DMS153 treated with DMSO at 0.1 percent for 48 hours (cell line): Measurements from ENCODE around the gene BASP1.
"Not testable (repeated sequence)": the region's sequence is repeated elsewhere in the genome, so short reads cannot be mapped to it uniquely, and the experiment has no call there.

Source experiments
- DNase-seq: peaks from one replicate; lab custom pipeline; 2025; ENCODE audit not compliant: unreplicated experiment; lab: John Stamatoyannopoulos, UW

Gene BASP1

GRCh38 chr5:17252543-17252942 is 35.1 kb downstream of the BASP1 start:
- DNase-seq: no peak

DNA sequence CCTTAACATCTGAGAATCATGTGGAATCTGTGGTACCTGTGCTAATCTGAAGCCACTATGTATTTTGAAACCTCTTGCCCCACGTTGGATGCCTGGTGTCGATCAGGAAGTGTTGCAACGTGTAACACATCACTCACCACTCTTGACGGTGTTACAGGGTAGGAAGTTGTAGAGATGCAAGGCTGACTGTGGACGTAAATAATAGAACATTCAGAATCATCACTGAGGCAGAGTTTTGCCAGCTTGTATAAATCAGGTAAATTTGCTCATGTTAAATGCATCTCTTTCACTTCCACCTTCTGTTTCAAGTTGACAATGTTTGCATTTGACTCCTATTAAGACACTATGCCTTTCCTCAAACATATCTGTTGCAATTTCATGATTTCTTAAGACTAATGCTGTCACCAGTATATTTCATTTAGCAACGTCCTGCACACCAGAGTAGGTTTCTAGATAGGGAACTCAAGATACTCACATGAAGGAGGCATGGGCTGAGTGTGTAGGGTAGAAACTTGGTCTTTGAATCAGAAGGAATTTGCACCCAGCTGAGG is 38.1 kb downstream of the BASP1 start:
- DNase-seq: no peak

DNA sequence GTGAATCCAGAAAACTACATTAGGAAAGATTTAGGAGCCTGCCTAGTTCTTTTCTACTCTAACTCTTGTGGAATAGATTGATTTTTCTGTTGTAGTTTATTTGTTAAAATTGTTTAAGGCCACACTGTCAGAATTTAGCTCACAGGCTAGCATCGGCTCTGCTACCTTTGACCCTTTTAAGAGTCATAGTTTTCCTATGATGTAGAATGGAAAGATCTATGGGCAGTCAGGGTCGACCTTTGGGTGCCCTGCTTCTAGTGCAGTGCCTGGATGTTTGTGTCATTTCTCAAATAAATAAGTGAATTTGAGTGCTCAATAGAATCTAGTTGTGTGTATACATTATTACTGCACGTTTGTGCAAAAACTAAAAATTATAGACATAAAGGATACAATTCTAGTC is 38.7 kb downstream of the BASP1 start:
- no peak for DNase-seq

DNA sequence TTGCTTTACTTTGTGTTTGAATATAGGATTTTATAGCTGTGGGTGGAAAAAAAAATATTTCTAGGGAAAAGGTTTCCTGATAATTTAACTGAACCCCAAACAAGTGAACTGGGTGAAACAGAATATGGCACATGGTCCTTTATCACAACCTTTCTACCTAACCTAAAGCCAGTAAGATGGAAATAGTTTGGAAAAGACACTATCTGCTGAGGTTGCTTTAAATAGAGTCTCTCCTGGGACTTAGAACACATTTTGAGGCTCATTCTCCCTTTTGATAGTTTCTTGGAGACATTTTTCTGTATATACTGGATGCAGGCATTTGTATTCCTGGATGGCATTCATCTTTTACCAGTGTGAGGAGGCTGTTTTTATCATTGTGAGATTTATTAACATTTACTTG is 39.4 kb downstream of the BASP1 start:
- no peak for DNase-seq

- no peak for DNase-seq
These were observed 40.4 kb downstream of the BASP1 start for GRCh38 chr5:17257705-17258273.

GRCh38 chr5:17258431-17258830 is 41.0 kb downstream of the BASP1 start:
- DNase-seq: no peak

DNA sequence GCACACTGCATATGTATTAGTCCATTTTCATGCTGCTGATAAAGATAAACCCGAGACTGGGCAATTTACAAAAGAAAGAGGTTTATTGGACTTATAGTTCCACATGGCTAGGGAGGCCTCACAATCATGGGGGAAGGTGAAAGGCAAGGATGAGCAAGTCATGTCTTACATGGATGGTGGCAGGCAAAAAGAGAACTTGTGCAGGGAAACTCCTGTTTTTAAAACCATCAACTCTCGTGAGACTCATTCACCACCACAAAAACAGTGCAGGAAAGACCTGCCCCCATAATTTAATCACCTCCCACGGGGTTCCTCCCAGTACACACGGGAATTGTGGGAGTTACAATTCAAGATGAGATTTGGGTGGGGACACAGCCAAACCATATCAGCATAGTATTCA is 41.6 kb downstream of the BASP1 start:
- DNase-seq: not testable (repeated sequence)

GRCh38 chr5:17259630-17260257 is 42.3 kb downstream of the BASP1 start:
- DNase-seq: peak; percentile 82

- DNase-seq: peak; percentile 57
These were observed 43.1 kb downstream of the BASP1 start for GRCh38 chr5:17260549-17260948.

DNA sequence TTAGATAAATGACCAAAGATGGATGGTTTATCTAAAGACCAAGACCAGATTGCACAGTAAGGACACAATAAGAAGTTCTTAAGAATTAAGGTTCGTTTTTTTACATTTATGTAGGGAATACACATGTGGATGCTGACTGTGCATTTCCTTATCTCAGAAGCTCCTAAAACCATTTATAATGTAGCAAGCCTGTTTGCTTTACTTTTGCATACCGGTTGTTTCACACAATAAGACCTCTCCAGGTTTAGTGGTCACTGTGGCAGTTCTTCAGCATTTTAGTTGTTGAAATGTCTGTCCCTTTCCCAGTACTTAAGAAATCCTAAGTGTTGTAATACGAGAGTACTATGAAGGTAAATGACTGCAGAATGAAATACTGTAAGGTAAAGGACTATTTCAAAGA is 43.6 kb downstream of the BASP1 start:
- no peak for DNase-seq

GRCh38 chr5:17265041-17265440 is 47.6 kb downstream of the BASP1 start:
- no peak for DNase-seq

DNA sequence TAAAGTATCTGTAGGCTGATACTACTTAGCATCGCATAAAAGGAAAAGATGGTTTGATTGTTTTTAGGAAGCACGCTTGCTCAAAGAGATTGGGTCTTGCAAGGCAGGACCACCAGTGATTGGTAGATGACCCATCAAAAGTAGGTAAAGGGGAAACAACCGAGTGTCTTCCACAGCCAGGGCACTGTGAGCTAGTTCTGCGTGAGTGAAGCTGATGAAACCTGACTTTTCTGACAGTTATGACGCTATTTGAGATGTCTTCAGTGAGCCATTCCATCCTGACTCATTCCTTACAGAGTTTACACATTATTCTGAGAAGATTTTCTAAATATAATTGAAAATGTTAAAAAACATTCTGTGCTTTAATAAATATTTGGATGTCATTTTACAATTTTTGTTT is 49.7 kb downstream of the BASP1 start:
- DNase-seq: no peak

- DNase-seq: no peak
These were observed 51.8 kb downstream of the BASP1 start for GRCh38 chr5:17269201-17269600.

DNA sequence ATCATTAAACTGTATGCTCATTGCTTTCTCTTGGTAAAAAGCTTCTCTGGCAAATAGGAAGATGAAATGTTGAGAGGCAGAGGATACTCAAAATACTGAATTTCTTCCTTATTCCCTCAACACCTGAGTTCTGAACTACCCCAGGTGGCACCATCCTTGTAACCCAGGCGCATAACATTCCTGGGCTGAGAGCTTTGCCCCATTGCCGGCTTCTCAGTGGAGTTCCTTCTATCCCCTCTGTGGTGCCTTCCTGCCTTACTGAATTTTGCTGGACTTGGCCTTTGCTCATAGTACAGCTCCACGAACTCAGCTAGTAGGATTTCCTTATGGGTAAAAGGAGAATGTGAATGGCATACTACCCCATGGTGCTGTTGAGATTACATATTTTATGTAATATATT is 54.7 kb downstream of the BASP1 start:
- no peak for DNase-seq

DNA sequence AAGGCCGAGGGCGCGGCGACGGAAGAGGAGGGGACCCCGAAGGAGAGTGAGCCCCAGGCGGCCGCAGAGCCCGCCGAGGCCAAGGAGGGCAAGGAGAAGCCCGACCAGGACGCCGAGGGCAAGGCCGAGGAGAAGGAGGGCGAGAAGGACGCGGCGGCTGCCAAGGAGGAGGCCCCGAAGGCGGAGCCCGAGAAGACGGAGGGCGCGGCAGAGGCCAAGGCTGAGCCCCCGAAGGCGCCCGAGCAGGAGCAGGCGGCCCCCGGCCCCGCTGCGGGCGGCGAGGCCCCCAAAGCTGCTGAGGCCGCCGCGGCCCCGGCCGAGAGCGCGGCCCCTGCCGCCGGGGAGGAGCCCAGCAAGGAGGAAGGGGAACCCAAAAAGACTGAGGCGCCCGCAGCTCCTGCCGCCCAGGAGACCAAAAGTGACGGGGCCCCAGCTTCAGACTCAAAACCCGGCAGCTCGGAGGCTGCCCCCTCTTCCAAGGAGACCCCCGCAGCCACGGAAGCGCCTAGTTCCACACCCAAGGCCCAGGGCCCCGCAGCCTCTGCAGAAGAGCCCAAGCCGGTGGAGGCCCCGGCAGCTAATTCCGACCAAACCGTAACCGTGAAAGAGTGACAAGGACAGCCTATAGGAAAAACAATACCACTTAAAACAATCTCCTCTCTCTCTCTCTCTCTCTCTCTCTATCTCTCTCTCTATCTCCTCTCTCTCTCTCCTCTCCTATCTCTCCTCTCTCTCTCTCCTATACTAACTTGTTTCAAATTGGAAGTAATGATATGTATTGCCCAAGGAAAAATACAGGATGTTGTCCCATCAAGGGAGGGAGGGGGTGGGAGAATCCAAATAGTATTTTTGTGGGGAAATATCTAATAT is 58.1 kb downstream of the BASP1 start:
- no peak for DNase-seq

DNA sequence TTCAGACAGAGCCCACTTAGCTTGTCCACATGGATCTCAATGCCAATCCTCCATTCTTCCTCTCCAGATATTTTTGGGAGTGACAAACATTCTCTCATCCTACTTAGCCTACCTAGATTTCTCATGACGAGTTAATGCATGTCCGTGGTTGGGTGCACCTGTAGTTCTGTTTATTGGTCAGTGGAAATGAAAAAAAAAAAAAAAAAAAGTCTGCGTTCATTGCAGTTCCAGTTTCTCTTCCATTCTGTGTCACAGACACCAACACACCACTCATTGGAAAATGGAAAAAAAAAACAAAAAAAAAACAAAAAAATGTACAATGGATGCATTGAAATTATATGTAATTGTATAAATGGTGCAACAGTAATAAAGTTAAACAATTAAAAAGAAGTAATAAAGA is 59.0 kb downstream of the BASP1 start:
- DNase-seq: no peak

DNA sequence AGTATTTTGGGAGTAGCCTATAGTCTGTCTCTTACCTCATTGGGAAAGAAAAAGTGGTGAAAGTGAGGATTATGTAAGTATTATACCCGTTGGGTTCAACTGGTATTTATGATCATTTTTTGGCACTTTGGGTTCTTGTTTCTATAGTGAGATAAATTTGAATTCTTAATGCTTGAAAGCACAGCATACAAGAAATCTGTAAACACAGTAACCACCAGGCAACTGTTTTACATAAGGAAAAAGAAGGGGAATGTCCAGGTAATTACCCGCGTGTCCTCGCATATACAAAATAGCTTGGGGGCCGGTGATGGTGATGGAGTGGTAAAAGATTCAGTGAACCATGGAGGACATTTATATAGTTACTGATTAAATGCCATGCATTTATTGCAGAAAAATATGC is 60.5 kb downstream of the BASP1 start:
- DNase-seq: no peak

- DNase-seq: no peak
These were observed 61.5 kb downstream of the BASP1 start for GRCh38 chr5:17278931-17279330.

GRCh38 chr5:17279487-17279886 is 62.1 kb downstream of the BASP1 start:
- no peak for DNase-seq

- DNase-seq: no peak
These were observed 65.1 kb downstream of the BASP1 start for GRCh38 chr5:17282283-17283120.

- no peak for DNase-seq
These were observed 65.6 kb downstream of the BASP1 start for GRCh38 chr5:17283121-17283415.
